ENCODE measurements around the gene APEX1.
"Not testable (repeated sequence)": the region's sequence is repeated elsewhere in the genome, so short reads cannot be mapped to it uniquely, and the experiment has no call there.

APEX1 gene

GRCh38 chr14:20494935-20495766 lies 40.1 kb downstream of the APEX1 start:
- no peak for DNase-seq (ENCODE audit: extremely low read depth, low read depth)
- TF ChIP-seq CTCF (IDR thresholded peaks at IDR 0.05; ENCODE audit: low read depth, low read length) = no peak

- no peak for DNase-seq (ENCODE audit: extremely low read depth, low read depth)
- TF ChIP-seq CTCF (IDR thresholded peaks at IDR 0.05; ENCODE audit: low read depth, low read length) = no peak
Measured at GRCh38 chr14:20498622-20499021, 43.6 kb downstream of the APEX1 start.

GRCh38 chr14:20499108-20499507 lies 44.1 kb downstream of the APEX1 start:
- no peak for TF ChIP-seq CTCF (IDR thresholded peaks at IDR 0.05; ENCODE audit: low read depth, low read length)
- no peak for DNase-seq (ENCODE audit: extremely low read depth, low read depth)

- TF ChIP-seq CTCF (IDR thresholded peaks at IDR 0.05; ENCODE audit: low read depth, low read length) = no peak
- DNase-seq (ENCODE audit: extremely low read depth, low read depth) = no peak
Measured at GRCh38 chr14:20499881-20500280, 44.9 kb downstream of the APEX1 start.

GRCh38 chr14:20501346-20501745 lies 46.3 kb downstream of the APEX1 start:
- DNase-seq (ENCODE audit: extremely low read depth, low read depth) = no peak
- TF ChIP-seq CTCF (IDR thresholded peaks at IDR 0.05; ENCODE audit: low read depth, low read length) = no peak

- no peak for DNase-seq (ENCODE audit: extremely low read depth, low read depth)
- no peak for TF ChIP-seq CTCF (IDR thresholded peaks at IDR 0.05; ENCODE audit: low read depth, low read length)
Measured at GRCh38 chr14:20503898-20504297, 48.9 kb downstream of the APEX1 start.

- DNase-seq (ENCODE audit: extremely low read depth, low read depth) = not testable (repeated sequence)
Measured at GRCh38 chr14:20506276-20506675, 51.2 kb downstream of the APEX1 start.

GRCh38 chr14:20506752-20507151 lies 51.7 kb downstream of the APEX1 start:
- not testable (repeated sequence) for DNase-seq (ENCODE audit: extremely low read depth, low read depth)

All from AG09319 (cell line).